ENCODE measurements around the gene HLA-B.
"Not testable (repeated sequence)": the region's sequence is repeated elsewhere in the genome, so short reads cannot be mapped to it uniquely, and the experiment has no call there.

The HLA-B gene

DNA sequence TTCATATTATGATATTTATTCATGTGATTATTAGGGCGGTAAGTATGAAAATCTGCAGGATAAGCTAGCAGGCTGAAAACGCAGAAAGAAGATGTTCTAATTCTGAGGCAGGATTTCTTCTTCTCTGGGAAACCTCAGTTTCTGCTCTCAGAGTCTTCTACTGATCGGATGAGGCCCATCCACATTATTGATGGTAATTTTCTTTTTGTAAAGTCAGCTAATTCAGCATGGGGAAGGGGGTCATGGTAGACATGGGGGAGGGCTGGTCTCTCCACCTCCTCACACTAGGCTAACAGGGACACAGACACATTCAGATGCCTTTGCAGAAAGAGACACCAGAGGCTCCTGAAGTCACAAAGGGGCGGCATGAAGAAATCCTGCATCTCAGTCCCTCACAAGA is 24.7 kb upstream of the HLA-B start:
- DNase-seq, result no peak

DNA sequence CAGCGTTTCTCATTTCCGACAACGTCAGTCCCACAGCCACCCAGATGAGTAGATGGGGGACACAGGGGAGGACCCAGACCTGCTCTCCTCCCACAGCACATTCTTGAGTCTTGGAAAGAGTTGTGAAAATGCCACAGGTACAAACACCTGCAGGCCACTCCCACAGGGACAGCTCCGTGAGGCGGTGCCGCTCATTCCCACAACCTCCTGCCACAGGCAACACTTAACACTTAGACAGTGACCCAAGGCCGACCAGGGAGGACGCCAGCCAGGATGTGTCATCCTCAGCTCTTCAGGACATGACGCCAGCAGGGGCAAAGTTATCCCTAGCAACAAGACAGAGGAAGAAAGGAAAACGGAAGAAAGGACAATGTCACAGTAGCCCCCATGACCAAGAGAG is 22.9 kb upstream of the HLA-B start:
- DNase-seq, result no peak

DNA sequence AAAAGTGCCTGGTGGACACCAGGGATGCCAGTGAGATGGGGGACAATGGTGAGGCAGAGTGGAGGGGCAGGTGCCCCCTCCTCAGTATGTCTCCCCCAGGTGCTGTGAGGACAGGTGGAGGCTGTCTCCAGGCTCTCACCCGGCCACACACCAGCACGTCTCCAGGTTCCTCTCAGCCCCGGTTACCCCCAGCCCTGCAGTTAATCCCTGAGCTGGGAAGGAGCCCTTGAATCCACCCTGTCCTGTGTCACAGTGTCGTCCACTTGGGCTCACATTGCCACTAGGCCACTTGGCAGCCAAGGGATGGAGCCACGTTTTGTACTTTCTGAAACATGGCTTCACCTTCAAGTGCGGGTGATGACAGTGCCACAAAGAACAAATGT is 21.7 kb upstream of the HLA-B start:
- DNase-seq, result no peak

DNA sequence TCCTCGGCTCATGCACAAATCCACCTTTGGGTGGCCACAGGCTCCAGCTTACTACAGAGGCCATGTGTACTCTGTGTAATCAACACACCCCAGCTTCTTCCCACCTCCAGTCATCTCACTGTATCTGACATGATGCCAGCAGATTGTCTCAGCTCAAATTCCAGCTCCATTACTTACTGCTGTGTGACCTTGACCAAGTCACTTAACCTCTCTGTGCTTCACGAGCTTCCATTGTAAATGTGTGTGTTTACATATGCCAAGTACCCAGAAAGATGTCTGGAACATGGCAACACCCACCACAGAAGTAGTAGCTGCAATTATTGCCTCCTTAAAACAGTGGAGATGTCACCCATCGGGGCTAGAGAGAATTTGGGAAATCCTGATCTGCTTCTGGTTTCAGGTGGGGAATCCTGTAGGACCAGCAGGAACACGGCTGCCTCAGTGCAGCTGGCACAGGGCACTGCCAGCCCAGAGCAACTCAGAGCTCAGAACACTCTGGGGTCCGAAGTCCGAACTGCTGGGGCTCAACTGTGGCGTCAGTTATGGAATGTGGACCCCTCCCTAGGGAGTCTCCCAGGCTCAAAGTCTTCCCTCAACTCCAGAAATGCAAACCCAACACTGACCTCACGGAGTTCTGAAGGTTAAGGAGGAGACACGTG is 21.2 kb upstream of the HLA-B start:
- no peak for DNase-seq

DNA sequence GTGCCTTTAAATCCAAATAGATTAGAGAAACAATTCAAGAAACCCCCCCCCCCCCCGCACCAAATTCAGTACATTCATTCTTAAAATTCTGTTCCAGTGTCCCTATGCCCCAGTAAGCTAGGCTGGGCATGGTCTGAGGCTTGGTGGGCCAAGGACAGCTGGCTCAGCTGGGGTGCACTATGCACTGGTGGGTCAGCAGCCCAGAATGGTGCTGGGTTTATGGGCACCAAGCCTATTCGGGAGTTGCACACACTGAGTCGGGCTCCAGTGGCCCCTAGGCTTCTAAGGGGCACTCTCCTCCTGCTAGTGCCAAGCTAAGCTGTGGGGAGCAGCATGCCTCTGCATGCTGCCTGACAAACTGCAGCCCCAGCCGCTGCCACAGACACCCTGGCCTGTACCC is 20.1 kb upstream of the HLA-B start:
- no peak for DNase-seq

DNA sequence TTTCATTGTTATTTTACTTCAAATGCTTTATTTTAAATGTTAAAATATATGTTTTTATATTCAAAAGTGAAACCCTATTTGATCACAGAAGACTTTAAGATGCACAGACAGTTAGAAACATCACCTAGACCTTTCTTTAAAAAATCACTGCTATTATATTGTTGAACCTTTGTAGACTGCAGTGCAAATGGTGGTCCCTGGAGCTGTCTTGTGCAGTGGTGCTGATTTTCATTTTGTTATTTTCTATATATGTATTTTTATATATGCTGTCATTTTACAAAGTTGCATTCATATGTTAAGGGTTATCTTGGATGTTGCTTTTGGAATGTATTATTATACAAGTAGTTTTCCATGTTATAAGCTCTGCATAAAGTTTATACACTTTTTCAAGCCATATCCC is 18.7 kb upstream of the HLA-B start:
- DNase-seq, result no peak

DNA sequence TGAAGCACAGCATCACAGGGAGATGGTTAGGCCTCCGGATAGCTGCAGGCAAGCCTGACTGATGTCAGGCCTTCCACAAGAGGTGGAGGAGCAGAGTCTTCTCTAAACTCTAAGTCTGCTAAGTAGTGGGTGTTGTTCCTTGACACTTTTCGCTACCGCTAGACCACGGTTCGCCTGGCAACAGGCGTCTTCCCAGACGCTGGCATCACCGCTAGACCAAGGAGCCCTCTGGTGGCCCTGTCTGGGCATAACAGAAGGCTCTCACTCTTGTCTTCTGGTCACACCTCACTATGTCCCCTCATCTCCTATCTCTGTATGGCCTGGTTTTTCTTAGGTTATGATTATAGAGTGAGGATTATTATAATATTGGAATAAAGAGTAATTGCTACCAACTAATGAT is 17.1 kb upstream of the HLA-B start:
- DNase-seq, result not testable (repeated sequence)

DNA sequence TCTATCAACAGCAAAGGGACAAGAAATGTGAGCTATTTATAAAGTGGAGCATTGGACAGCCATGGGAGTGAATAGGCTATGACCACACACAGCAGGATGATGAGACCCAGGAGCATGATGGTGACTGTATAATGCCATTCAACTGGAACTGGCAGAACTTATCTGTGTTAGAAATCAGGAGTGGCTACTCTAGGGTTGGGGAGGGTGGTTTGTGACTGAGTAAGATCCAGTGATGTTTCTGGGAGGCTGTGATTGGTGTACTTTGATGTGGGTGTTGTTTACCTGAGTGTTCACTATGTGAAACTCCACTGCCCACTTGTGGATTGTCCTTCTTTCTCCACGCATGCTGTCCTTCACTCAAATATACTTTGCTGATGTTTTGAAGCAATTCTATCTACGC is 11.5 kb upstream of the HLA-B start:
- no peak for DNase-seq

DNA sequence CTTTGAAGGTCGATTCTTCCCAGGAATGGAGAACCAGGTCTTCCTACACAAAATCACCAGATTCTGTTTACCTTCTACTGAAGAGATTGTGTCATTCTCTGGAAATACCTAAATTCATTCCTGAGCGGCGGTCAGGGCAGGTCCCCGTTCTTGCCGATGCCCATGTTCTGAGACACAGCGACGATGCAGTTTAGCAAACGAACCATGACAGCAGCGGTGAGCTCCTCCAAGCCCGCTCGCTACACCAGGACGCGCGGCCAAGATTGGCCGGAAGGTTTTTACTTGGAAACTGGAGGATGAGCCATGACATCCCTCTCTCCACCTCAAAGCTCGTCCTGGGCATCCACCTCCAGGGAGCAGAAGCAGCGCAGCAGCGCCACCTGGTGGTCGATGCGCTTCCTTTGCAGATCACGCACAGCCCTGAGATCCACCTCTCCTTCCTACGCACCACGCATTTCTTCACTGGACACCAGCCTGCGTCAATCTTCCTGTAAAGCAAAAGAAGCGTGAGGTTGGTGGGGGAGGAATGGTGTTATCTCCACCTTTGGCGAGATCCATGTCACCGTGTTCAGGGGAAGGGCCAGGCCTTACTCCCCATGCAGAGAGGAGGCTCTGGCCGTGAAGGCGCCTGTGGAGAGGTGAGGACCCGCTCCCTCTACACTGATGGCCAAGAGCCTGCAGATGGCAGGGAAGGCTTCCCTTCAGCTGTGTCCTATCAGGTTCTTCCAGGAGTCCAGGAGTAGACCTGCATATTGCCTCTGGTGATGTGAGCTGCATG is 9.9 kb upstream of the HLA-B start:
- DNase-seq, result peak; percentile 10

DNA sequence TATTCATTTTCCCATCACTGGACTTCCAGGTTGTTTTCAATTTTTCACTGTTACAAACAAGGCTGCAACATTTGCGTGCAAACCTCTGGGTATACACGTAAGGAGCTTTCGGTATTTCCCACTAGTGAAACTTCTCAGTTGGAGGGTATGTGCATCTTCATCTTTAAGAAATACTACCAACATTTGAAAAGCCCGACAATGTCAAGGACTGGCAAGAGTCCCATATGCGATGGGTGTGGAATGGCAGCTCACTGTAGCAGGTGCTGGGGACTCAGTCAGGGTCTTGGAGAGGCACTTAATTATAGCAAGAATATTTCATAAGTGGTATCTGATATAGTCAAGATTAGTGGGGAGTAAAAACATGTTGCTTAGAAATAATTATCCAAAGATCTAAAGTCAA is 8.9 kb upstream of the HLA-B start:
- DNase-seq, result no peak

DNA sequence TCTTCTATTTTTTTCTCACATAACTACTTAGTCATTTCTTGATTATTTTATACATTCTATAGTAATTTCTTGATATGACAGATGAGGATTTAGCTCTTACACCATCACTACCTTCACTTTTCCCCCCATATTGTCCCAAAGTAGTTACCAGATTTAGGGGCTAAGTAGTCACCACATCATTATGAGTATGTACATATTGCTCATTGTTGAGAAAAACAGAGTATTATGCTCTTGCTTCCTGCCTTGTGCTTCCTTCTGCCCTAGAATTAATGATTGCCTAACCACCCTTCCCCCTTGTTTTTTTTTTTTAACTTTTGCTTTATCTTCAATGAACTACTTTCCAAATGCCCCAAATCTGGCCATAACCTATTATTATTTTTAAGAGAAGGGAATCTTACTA is 6.8 kb upstream of the HLA-B start:
- DNase-seq, result no peak

DNA sequence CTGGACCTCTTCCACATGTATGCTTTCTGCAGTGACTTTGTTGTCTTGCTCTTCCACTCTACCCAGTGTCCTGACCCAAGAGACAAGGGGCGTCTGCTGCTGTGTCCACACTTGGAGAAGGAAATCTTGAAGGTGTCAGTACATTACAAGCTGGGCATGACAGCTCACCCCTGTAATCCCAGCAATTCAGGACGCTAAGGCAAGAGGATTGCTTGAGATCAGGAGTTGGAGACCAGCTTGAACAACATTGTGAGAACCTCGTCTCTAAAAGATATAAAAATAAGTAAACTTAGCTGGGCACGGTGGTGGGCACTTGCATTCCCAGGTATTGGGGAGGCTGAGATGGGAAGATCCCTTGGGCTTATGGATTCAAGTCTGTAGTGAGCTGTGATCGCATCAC is 5.8 kb upstream of the HLA-B start:
- DNase-seq, result no peak

DNA sequence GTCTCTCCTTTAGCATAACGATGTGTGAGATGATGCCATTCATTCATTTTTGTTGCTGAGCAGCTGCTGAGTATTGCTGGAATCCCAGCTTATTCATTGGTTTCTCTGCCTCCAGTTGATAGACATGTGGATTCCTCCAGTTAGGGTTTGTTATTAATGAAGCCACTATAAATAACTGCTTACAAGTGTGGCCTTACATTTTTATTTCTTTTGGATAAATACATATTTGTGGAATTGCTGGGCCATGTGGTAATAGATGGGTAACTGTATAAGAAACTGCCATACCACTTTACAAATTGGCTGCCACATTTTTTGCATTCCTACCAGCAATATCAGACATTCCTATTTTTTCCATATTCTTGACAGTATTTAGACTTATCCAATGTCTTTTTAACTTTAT is 2.6 kb upstream of the HLA-B start:
- no peak for DNase-seq

DNA sequence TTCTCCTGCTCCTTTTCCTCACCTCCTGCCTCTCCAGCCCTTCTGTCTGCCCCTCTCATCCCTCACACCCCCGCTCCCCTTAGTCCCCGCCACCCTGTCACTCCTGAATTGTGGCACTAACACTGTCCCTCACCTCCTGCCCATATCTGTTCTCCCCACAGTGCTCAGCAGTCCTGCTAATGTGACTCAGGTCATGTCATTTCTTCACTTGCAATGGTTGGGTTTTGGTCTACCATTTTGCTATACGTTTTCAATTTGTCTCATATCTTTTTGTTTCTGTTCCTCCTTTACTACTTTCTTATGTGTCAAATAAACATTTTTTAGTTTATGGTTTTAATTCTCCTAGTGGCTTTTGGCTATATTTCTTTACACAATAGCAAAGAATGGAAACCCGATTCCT is 1.3 kb upstream of the HLA-B start:
- DNase-seq, result no peak

DNA sequence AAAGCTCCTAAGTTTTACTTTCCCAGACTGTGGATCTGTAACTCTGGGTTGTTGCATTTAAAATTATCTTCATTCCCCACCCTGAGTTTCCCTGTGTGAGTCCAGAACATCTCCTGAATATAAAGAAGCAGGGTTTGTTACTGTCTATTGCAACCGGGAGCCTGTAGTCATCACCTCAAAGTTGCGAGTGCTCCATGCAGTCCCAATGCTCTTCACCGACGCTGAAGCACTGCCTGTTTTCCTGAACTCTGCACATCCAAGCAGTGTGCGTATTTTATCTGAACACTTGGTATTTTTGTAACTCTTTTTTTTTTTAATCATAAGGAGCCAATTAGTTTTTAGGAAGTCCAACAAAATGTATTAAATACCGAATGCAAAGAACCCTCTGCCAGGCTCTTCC is 907 bp upstream of the HLA-B start:
- no peak for DNase-seq

DNA sequence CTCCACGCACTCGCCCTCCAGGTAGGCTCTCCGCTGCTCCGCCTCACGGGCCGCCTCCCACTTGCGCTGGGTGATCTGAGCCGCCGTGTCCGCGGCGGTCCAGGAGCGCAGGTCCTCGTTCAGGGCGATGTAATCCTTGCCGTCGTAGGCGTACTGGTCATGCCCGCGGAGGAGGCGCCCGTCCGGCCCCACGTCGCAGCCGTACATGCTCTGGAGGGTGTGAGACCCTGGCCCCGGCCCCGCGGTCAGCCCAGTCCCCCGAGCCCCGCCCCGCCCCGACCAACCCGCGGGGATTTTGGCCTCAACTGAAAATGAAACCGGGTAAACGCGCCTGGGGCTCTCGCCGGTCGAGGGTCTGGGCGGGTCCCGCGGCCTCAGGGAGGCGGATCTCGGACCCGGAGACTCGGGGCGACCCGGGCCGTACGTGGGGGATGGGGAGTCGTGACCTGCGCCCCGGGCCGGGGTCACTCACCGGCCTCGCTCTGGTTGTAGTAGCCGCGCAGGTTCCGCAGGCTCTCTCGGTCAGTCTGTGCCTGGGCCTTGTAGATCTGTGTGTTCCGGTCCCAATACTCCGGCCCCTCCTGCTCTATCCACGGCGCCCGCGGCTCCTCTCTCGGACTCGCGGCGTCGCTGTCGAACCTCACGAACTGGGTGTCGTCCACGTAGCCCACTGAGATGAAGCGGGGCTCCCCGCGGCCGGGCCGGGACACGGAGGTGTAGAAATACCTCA is 598 bp downstream of the HLA-B start:
- DNase-seq, result no peak

DNA sequence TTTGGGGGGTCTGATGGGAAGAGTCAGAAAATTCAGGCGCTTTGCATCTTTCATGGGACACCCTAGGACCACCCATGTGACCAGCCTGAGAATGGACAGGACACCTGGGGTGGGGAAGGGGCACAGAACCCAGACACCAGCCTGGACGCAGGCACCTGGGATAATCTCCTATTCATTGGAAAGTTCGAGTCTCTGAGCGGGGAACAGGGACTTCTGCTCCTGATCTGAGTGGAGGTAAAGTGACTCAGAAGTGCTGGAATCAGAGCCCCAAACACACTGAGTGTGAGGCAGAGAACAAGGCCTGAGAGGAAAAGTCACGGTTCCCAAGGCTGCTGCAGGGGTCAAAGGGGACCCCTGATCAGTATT is 1.4 kb downstream of the HLA-B start:
- DNase-seq, result no peak

DNA sequence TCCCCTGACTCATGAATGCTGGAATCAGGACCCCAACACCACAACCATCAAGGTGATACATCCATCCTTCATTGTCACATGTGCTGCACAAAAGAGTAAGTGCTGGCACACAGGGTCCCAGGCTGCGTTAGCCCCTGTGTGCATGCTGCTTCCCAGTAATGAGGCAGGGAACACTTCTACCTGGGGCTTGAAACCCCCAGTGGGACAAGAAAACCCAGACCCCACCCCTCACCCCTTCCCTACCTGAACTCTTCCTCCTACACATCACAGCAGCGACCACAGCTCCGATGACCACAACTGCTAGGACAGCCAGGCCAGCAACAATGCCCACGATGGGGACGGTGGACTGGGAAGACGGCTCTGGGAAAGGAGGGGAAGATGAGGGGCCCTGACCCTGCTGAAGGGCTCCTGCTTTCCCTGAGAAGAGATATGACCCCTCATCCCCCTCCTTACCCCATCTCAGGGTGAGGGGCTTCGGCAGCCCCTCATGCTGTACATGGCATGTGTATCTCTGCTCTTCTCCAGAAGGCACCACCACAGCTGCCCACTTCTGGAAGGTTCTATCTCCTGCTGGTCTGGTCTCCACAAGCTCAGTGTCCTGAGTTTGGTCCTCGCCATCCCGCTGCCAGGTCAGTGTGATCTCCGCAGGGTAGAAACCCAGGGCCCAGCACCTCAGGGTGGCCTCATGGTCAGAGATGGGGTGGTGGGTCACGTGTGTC is 2.0 kb downstream of the HLA-B start:
- DNase-seq, result no peak

DNA sequence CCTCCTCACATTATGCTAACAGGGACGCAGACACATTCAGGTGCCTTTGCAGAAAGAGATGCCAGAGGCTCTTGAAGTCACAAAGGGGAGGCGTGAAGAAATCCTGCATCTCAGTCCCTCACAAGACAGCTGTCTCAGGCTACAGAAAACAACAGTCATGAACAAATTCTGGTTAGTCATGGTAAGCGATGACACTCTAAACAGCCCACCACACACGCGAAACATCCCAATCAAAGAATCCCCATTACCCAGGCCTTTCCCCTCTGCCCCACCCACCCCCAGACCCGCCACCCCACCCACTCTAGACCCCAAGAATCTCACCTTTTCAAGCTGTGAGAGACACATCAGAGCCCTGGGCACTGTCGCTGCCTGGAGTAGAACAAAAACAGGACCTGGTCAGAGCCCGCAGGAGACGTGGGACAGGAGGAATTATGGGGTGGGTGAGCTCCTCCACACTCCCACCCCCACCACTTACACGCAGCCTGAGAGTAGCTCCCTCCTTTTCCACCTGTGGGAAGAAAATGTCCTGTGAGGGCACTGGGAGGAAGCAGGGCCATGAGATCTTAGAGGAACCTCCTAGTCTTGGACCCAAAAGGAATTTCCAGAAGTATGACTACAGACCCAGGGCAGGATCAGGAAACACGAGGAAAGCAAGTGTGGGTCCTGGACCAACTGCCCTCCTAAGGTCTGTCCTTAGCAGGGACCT is 2.7 kb downstream of the HLA-B start:
- no peak for DNase-seq

DNA sequence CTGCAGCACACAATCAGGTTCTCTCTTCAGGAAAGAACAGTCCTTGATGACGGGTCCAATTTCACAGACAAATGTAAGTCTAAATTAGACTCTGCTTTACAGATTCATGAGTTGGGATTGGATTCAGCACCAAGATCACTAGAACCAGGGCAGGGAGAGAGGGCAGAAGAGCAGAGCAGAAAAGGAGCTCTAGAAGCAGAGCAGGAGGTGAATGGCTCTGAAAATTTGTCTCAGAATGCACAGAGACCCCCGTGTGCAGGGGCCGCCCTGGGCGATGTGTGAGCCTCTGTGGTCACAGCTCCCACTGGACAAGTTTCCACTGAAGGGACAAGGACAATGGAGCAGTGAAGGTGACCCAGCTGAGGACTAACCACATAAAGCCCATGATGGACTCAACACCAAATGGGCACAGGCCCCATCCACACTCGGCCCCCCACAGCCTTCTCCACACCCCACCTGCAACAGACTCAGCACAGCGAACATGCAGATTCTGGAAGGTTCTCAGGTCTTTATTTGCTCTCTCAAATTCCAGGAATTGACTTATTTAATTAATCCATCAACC is 3.5 kb downstream of the HLA-B start:
- no peak for DNase-seq

DNA sequence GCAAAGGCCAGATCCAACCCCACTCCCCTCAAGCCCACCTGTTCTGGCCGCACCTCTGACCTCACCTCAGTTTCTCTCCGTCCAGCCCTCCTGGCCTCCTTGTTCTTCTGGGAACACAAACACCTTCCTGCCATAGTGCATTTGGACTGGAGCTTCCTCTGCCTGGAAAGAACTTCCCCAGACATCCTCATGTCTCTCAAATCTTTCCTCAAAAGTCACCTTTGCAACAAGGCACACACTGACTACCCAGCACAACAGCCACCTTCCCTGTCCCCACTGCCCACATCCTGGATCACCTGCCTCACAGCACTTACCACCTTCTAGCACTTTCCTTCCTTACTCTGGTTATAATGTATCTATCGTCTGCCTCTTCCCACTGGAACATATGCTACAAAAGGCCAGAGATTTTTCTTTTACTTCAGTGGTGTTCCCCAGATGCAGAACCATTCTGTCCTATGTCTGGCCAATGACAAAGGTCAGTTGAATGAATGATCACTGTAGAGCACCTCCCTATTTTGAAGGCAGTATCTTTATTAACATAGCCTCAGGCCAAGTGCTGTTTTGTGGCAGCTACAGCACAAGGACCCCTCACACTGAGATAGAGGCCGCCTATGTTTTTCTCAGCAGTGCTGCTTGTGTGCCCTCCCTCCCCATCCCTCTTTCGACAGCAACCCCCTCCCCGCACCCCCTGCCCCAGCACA is 4.1 kb downstream of the HLA-B start:
- no peak for DNase-seq

DNA sequence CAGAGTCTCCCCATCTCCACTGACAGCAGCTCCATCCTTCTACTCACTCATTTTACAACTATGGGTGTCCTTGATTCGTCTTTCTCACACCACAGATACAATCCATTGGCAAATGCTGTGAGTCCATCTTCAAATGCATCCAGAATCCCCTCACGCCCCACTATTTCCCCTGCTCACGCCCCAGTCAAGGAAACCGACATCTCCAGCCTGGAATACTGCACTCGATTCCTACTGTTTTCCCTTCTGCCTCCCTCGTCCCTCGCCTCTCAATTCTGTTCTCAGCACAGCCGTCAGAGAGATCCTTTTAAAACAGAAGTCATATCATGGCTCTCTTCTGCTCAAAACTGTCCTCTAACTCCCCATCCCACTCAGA is 4.7 kb downstream of the HLA-B start:
- no peak for DNase-seq
